Mucosa of descending colon (tissue), 3 donors: ENCODE measurements around the gene TBCK. TPM values are rescaled to one million over a fixed set of nuclear protein-coding genes. Genes with fewer than 3 reads are reported as not detected.
A peak's percentile ranks its signal among the peaks of the same experiment; 100 is the strongest.

Experiments
- ATAC-seq: fragments of 200-7000 bp; cut with Tn5 transposase; one replicate; pipeline ENCODE4 v1.9.1; 2020; ENCODE audit warnings: mild to moderate bottlenecking, moderate library complexity
- DNase-seq, 3 donors: peaks; one replicate each; pipeline ENCODE4 v3.0.0-alpha.2; 2020
- H3K36me3 ChIP-seq: fragments of 200-600 bp; one replicate; pipeline ENCODE4 v1.8.0; 2021; ENCODE audit warnings: low read depth, mild to moderate bottlenecking
- H3K4me1 ChIP-seq: fragments of 200-600 bp; one replicate; pipeline ENCODE4 v1.8.0; 2021; ENCODE audit warnings: low read depth, mild to moderate bottlenecking
- H3K4me3 ChIP-seq: fragments of 200-600 bp; one replicate; pipeline ENCODE4 v1.8.0; 2021; ENCODE audit warnings: mild to moderate bottlenecking
- H3K9me3 ChIP-seq: fragments of 200-600 bp; one replicate; pipeline ENCODE4 v1.8.0; 2021; ENCODE audit warnings: mild to moderate bottlenecking
- intact Hi-C, 2 donors: fragments of 100-400 bp; cut with DNase I in 1 of 2; cut with micrococcal nuclease in 1 of 2; formaldehyde crosslinking; loops; one replicate each; pipeline versions ENCODE4 v1.11.0 to v1.11.1; 2022; cut with DNase I, micrococcal nuclease
- total RNA-seq, 3 donors: library from RNA; stranded (reverse); fragmentation: NEBNext Ultra II Directional in 2 of 3; extraction: Animal tissue kit (Norgen Biotek cat#: 25700) in 2 of 3; gene quantifications; one replicate each; pipeline versions ENCODE4 v1.2.1 to v1.2.4, GENCODE V29; 2021 to 2023
- TF ChIP-seq, protein P1 (sequence below): fragments of 200-600 bp; IDR thresholded peaks from one replicate; pipeline ENCODE4 v1.8.0; 2022; ENCODE audit warnings: antibody characterized with exemption, mild to moderate bottlenecking
- donor health status: DM: no; HTN: no; CAD: no; lungs with moderate emphysema.
- donor health status: DM: no; HTN: no; CAD: no.
- donor health status: DM: no; HTN: yes; CAD: no.

The TBCK gene
- total RNA-seq, 3 donors from 2014 or later = 23.1 to 42.5 (median 38.3) TPM

DNA sequence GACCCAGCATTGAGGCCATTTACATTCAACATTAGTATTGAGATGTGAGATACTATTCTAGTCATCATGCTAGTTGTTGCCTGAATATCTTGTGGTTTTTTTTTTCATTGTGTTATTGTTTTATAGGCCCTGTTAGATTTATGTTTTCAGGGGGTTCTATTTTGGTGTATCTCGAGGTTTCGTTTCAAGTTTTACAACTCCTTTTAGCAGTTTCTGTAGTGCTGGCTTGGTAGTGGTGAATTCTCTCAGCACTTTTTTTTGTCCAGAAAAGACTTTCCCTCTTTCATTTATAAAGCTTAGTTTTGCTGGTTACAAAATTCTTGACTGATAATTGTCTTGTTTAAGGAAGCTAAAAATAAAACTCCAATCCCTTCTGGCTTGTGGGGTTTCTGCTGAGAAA, 305.2 kb downstream of the TBCK start:
- intact Hi-C loops = no loop called here
- no peak for DNase-seq
- no peaks in the 10 kb centered on the region for H3K4me1 ChIP-seq
- H3K9me3 ChIP-seq = peaks cover 11% of the 10 kb centered on the region
- TF ChIP-seq, protein P1, sequence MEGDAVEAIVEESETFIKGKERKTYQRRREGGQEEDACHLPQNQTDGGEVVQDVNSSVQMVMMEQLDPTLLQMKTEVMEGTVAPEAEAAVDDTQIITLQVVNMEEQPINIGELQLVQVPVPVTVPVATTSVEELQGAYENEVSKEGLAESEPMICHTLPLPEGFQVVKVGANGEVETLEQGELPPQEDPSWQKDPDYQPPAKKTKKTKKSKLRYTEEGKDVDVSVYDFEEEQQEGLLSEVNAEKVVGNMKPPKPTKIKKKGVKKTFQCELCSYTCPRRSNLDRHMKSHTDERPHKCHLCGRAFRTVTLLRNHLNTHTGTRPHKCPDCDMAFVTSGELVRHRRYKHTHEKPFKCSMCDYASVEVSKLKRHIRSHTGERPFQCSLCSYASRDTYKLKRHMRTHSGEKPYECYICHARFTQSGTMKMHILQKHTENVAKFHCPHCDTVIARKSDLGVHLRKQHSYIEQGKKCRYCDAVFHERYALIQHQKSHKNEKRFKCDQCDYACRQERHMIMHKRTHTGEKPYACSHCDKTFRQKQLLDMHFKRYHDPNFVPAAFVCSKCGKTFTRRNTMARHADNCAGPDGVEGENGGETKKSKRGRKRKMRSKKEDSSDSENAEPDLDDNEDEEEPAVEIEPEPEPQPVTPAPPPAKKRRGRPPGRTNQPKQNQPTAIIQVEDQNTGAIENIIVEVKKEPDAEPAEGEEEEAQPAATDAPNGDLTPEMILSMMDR = no peak
- no peaks in the 10 kb centered on the region for H3K36me3 ChIP-seq
- no peak overlapping the region for H3K4me3 ChIP-seq
- no peak for ATAC-seq

DNA sequence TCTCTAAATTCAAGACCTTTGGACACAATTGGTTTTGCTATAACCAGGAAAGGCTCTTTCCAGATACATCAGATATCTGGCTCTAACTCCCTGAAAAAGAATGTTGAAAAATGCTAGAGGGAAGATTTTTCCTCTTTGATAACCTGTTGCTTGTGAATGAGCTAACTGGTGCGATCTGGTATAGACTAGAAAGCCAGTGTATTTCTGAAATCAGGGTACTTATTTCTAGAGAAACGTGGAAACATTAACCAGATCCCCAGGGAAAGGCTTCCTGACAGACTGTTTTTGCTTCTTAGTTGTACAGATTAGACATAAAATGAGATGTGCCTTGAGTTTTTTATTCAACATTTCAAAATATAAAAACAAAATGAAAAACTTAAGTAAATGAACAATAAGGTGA, 313.0 kb downstream of the TBCK start:
- no peaks in the 10 kb centered on the region for H3K9me3 ChIP-seq
- intact Hi-C loops = no loop called here
- H3K4me1 ChIP-seq = no peaks in the 10 kb centered on the region
- TF ChIP-seq, protein P1 = no peak
- no peaks in the 10 kb centered on the region for H3K36me3 ChIP-seq
- DNase-seq = no peak
- no peak for ATAC-seq
- no peak overlapping the region for H3K4me3 ChIP-seq

DNA sequence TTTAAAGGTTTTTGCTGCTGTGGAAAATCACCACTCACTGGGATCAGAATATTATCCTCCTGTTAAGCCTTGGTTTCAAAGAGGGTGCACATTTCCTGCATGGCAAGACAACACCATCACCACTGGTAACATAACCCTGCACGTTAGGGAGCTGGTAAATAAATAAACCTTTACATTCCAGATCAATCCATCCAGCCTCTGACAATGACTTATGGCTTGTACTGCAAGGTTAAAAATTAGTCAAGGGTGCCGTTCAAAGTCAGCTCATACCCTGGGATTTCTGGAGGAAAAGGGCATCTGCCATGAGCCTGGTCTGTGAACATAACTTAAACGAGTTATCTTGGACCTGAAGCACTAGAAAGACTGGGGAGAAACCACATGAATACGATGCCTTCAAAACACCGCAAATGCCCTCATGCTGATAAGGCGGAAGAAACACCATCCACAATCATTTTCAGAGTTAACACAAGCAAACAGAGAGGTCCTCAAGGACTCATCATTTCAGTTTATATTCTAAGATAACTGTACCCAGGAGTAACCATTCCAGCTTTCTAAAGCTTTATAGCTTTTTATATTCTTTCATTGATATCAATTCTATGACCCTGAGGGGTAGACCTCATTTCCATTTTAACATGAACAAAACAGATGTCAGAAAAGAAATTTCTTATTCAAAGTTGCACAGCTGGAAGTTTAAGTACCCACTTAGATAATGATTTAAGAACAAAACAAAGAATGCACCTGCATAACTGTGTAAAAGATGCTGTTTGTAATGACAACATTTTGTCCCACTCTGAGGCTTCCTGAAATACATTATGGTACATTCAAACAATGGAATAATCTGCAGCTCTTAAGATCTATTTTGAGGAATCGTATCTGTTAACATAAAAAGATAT, 317.6 kb downstream of the TBCK start:
- intact Hi-C loops = no loop called here
- ATAC-seq = peak; percentile 87
- DNase-seq = peak in 1 of 3 donors; percentile 15
- TF ChIP-seq, protein P1 = no peak
- Histone ChIP-seq H3K9me3 (no peaks in the 10 kb centered on the region), H3K36me3 (no peaks in the 10 kb centered on the region), H3K4me3 (no peak overlapping the region), H3K4me1 (peaks cover 5% of the 10 kb centered on the region)

DNA sequence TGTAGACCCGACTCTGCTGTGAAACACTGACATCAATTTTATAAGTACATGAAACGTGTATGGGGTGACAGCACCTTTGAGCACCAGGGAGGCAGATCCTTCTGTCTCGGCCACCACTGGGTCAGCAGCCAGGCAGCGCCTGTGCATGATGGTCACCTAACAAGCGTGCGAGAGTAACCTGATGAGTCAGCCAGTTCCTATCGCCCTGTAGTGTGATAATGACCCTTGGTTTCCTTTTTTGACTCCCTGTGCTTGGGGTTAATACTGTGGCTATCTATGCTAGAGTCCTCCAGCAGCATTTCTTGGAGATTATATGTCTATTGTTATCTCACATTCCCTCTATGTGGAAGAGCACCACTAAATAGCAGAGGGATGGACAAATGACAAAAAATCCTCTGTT, 319.2 kb downstream of the TBCK start:
- intact Hi-C loops = no loop called here
- ATAC-seq (no peak), DNase-seq (no peak)
- Histone ChIP-seq H3K9me3 (no peaks in the 10 kb centered on the region), H3K36me3 (no peaks in the 10 kb centered on the region), H3K4me1 (peaks cover 5% of the 10 kb centered on the region), H3K4me3 (no peak overlapping the region)
- TF ChIP-seq, protein P1 = no peak

DNA sequence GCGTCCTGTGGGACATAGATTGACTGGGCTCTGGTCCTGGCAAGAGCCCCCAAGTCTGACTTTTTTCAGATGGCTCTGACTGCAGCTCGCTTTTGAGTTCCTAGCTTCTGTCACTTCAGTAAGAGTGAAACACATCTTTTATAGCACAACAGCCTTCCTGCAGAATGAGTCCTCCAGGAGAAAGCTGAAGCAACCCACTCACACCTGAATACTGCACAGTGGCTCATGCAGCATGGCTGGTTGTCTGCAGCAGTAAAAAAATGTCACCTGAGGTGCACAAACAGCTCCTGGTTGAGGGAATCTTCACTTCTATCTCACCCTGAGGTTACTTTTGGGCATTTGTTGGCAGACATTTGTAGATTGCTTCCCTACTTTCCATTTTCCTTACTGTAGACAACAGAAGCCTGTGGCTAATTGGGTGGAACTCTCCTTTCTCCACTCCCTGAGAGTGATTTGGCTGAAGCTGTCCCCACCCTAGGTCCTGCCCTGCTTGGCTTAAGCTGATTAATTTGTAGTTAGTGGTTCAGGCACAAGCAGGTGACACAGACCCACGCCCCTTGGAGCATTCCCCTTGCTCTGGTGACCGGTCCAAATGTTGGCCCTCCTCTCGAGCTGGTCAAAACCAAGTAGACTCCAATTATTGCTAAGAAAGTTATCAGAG, 321.0 kb downstream of the TBCK start:
- Histone ChIP-seq H3K4me1 (peaks cover 5% of the 10 kb centered on the region), H3K9me3 (no peaks in the 10 kb centered on the region), H3K4me3 (no peak overlapping the region), H3K36me3 (no peaks in the 10 kb centered on the region)
- no peak for DNase-seq
- ATAC-seq = no peak
- TF ChIP-seq, protein P1 = no peak
- intact Hi-C loops = no loop called here
